Measurements from ENCODE around the gene CDK11A. TPM values are rescaled to one million over a fixed set of nuclear protein-coding genes. Genes with fewer than 3 reads are reported as not detected.
"Not testable (repeated sequence)": the region's sequence is repeated elsewhere in the genome, so short reads cannot be mapped to it uniquely, and the experiment has no call there.

The CDK11A gene
- 10 to 100 TPM; 16.5 to 45.1 TPM for total RNA-seq
- 10 to 100 TPM; 19.9 to 34.7 TPM for polyA plus RNA-seq
- long read RNA-seq, donor 1: 0 reads
- long read RNA-seq, donor 2: 0 reads
- long read RNA-seq, donor 3: 0 reads
- long read RNA-seq, donor 4, partial matches to known transcripts: 0 of 1 reads
- long read RNA-seq, donor 4, other reads (novel, unspliced or antisense): 0 of 1 reads
- long read RNA-seq, donor 5, partial matches to known transcripts: 5 of 5 reads
- long read RNA-seq, donor 5, other reads (novel, unspliced or antisense): 0 of 5 reads

DNA sequence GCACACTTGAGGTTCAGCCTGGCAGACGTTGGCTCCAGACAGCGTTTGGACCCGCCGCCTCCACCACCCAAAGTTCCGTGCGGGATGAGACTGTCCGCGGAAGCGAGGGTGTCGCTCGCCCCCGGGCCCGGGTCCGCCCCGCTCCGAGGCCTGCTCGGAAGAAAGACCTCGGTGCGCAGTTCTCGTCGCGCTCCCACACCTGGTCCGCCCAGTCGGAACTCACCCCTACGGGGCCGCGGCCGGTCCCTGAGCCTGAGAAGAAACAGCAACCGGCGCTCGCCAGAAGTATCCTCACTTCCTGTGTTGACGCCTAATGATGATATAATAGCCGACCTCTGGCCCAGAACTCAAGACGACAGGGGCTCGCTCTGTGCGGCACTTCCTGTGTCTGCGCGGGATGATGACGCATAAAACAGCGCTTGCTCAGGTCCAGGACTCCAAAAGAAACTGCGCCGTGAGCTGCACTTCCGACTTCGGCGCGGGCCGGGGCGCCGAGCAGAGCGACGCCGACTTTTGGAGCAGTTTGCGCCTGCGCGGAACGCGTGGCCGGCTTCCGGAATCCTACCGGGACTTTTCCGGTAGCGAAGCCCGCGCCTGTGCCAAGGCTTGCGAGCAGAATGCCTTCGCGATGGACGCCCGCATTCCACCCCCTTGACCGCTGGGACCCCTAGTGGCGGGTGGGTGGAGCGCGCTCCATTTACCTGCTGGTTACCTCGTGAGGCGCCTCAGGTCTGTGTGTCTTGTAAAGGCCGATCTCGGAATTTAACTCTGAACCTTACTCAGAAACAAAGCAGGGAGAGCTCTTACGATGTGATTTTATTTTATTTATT, at the start of gene CDK11A:
Gene CDK11A, minus strand, starts transcription at position 323 of the 830 bp plus-strand sequence. CDS start 1,539 bp downstream, outside the sequence.
- Histone ChIP-seq H3K36me3 (ENCODE audit: control insufficient read depth in 4 of 4, insufficient read depth in 4 of 4, low read length in 4 of 4) (peaks cover 0 to 11% (median 5%) of the 10 kb centered on the region in 4 donors), H3K27ac (ENCODE audit: low read depth in 1 of 2, low read length in 1 of 2) (peak within 1 kb of the TSS; percentile 84 to 89), H3K4me3 (peak within 1 kb of the TSS; percentile 49), H3K9ac (ENCODE audit: insufficient read depth in 1 of 2, low read length in 2 of 2) (peak within 1 kb of the TSS in 1 of 2 donors; percentile 37)
- ATAC-seq (ENCODE audit: insufficient read depth, low FRiP score) (peak; percentile 91), DNase-seq (peak; percentile 99 to 100 (median 100))
- H3K9me3 ChIP-seq (ENCODE audit: control insufficient read depth in 4 of 4, insufficient read depth in 3 of 4, low read length in 3 of 4); H3K4me1 ChIP-seq (ENCODE audit: control insufficient read depth in 5 of 5, insufficient read depth in 5 of 5, low read length in 5 of 5); H3K27me3 ChIP-seq (ENCODE audit: control insufficient read depth in 3 of 3, insufficient read depth in 3 of 3, low read length in 2 of 3): not testable (repeated sequence)
- WGBS, 2 donors: 0% methylated on average over 40 to 53 of the region's 78 CpGs

DNA sequence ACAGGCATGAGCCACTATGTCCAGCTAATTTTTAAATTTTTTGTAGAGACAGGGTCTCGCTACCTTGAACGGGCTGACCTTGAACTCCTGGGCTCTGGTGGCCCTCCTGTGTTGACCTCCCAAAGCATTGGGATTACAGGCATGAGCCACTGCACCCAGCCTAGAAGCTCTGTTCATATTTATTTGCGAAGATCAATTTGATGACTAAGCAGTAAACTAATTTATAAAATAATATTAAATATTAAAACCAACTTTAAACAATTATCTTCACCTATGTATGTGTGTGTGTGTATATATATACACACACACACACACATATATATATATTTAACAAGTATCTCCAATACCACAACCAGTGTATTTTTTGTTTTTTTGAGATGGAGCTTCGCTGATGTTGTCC, 49.7 kb upstream of the CDK11A start:
- Histone ChIP-seq H3K4me3 (no peak overlapping the region), H3K27me3 (ENCODE audit: control insufficient read depth in 3 of 3, insufficient read depth in 3 of 3, low read length in 2 of 3) (no peaks in the 10 kb centered on the region), H3K9ac (ENCODE audit: insufficient read depth in 1 of 2, low read length in 2 of 2) (no peak overlapping the region), H3K36me3 (ENCODE audit: control insufficient read depth in 4 of 4, insufficient read depth in 4 of 4, low read length in 4 of 4) (peaks cover 2 to 10% (median 9%) of the 10 kb centered on the region in 4 donors), H3K4me1 (ENCODE audit: control insufficient read depth in 5 of 5, insufficient read depth in 5 of 5, low read length in 5 of 5) (peaks cover 5 to 15% (median 11%) of the 10 kb centered on the region in 5 donors), H3K27ac (ENCODE audit: low read depth in 1 of 2, low read length in 1 of 2) (no peak overlapping the region), H3K9me3 (ENCODE audit: control insufficient read depth in 4 of 4, insufficient read depth in 3 of 4, low read length in 3 of 4) (peaks cover 0 to 2% (median 0%) of the 10 kb centered on the region in 4 donors)
- DNase-seq (no peak), ATAC-seq (ENCODE audit: insufficient read depth, low FRiP score) (no peak)
- no peak for TF ChIP-seq CTCF (IDR thresholded peaks at IDR 0.05; ENCODE audit: control extremely low read depth, extremely low read depth)
- 98 to 99% methylated on average over 4 of the region's 4 CpGs for WGBS, 2 donors

GRCh38 chr1:1771096-1771495, 46.9 kb upstream of the CDK11A start:
- Histone ChIP-seq H3K27me3 (ENCODE audit: control insufficient read depth in 3 of 3, insufficient read depth in 3 of 3, low read length in 2 of 3) (no peaks in the 10 kb centered on the region), H3K27ac (ENCODE audit: low read depth in 1 of 2, low read length in 1 of 2) (no peak overlapping the region), H3K4me1 (ENCODE audit: control insufficient read depth in 5 of 5, insufficient read depth in 5 of 5, low read length in 5 of 5) (peaks cover 0 to 8% (median 5%) of the 10 kb centered on the region in 5 donors), H3K4me3 (no peak overlapping the region), H3K9me3 (ENCODE audit: control insufficient read depth in 4 of 4, insufficient read depth in 3 of 4, low read length in 3 of 4) (peaks cover 0 to 2% (median 0%) of the 10 kb centered on the region in 4 donors), H3K9ac (ENCODE audit: insufficient read depth in 1 of 2, low read length in 2 of 2) (no peak overlapping the region), H3K36me3 (ENCODE audit: control insufficient read depth in 4 of 4, insufficient read depth in 4 of 4, low read length in 4 of 4) (peaks cover 4 to 14% (median 11%) of the 10 kb centered on the region in 4 donors)
- TF ChIP-seq CTCF (IDR thresholded peaks at IDR 0.05; ENCODE audit: control extremely low read depth, extremely low read depth): no peak
- no peak for ATAC-seq (ENCODE audit: insufficient read depth, low FRiP score)
- WGBS, 2 donors: 98 to 99% methylated on average over 3 of the region's 3 CpGs
- no peak for DNase-seq

DNA sequence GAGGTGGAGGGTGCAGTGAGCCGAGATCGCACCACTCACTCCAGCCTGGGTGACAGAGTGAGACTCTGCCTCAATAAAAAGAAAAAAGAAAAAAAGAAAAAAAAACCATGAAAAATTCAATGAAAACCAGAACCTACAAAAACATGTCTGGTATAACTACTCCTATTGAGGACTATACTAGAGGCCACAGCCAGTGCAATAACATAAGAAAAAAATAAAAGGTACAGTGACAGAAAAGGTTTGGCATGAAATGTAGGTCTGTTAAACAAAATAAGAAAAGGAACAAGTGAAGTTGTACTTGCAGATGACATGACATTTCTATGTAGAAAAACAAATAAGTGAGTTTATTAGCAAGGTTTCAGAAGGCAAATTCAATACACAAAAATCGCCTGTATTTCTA, 45.9 kb upstream of the CDK11A start:
- Histone ChIP-seq H3K27me3 (ENCODE audit: control insufficient read depth in 3 of 3, insufficient read depth in 3 of 3, low read length in 2 of 3) (no peaks in the 10 kb centered on the region), H3K4me3 (no peak overlapping the region), H3K4me1 (ENCODE audit: control insufficient read depth in 5 of 5, insufficient read depth in 5 of 5, low read length in 5 of 5) (peaks cover 0 to under 1% (median 0%) of the 10 kb centered on the region in 5 donors), H3K9ac (ENCODE audit: insufficient read depth in 1 of 2, low read length in 2 of 2) (no peak overlapping the region), H3K27ac (ENCODE audit: low read depth in 1 of 2, low read length in 1 of 2) (no peak overlapping the region), H3K9me3 (ENCODE audit: control insufficient read depth in 4 of 4, insufficient read depth in 3 of 4, low read length in 3 of 4) (peaks cover 0 to 2% (median 0%) of the 10 kb centered on the region in 4 donors), H3K36me3 (ENCODE audit: control insufficient read depth in 4 of 4, insufficient read depth in 4 of 4, low read length in 4 of 4) (peaks cover 7 to 14% (median 11%) of the 10 kb centered on the region in 4 donors)
- ATAC-seq (ENCODE audit: insufficient read depth, low FRiP score) (no peak), DNase-seq (no peak)
- TF ChIP-seq CTCF (IDR thresholded peaks at IDR 0.05; ENCODE audit: control extremely low read depth, extremely low read depth): no peak
- WGBS, 2 donors: 94 to 98% methylated on average over 3 of the region's 3 CpGs

Data from lung (tissue), 16 donors.